ENCODE measurements around the gene LPP.

DNA sequence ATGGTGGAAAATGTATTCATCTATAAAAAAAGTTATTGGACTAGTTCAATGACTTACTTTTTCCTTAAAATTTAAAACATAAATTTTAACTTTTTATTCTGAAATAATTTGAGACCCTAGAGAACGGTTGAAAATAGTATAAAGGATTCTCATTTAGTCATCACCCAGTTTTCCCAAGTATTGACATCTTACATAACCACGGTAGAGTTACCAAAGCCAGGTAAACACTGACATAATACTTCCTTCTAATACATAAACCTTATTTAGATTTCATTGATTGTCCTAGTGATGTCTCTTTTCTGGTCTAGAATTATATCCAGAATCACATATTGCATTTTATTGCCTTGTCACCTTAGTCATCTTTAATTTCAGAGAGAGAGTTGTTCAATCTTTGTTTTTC is 319.1 kb downstream of the LPP start:
- TF ChIP-seq, protein P1, sequence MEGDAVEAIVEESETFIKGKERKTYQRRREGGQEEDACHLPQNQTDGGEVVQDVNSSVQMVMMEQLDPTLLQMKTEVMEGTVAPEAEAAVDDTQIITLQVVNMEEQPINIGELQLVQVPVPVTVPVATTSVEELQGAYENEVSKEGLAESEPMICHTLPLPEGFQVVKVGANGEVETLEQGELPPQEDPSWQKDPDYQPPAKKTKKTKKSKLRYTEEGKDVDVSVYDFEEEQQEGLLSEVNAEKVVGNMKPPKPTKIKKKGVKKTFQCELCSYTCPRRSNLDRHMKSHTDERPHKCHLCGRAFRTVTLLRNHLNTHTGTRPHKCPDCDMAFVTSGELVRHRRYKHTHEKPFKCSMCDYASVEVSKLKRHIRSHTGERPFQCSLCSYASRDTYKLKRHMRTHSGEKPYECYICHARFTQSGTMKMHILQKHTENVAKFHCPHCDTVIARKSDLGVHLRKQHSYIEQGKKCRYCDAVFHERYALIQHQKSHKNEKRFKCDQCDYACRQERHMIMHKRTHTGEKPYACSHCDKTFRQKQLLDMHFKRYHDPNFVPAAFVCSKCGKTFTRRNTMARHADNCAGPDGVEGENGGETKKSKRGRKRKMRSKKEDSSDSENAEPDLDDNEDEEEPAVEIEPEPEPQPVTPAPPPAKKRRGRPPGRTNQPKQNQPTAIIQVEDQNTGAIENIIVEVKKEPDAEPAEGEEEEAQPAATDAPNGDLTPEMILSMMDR (IDR thresholded peaks at IDR 0.05; ENCODE audit: insufficient read depth, low read length): no peak
- TF ChIP-seq POLR2AphosphoS5 (IDR thresholded peaks at IDR 0.05; ENCODE audit: low read depth) (no peak), GABPA (IDR thresholded peaks at IDR 0.05; ENCODE audit: low read depth) (no peak), SPI1 (IDR thresholded peaks at IDR 0.05; ENCODE audit: borderline replicate concordance, low read depth) (no peak)
- TF ChIP-seq, protein P2, sequence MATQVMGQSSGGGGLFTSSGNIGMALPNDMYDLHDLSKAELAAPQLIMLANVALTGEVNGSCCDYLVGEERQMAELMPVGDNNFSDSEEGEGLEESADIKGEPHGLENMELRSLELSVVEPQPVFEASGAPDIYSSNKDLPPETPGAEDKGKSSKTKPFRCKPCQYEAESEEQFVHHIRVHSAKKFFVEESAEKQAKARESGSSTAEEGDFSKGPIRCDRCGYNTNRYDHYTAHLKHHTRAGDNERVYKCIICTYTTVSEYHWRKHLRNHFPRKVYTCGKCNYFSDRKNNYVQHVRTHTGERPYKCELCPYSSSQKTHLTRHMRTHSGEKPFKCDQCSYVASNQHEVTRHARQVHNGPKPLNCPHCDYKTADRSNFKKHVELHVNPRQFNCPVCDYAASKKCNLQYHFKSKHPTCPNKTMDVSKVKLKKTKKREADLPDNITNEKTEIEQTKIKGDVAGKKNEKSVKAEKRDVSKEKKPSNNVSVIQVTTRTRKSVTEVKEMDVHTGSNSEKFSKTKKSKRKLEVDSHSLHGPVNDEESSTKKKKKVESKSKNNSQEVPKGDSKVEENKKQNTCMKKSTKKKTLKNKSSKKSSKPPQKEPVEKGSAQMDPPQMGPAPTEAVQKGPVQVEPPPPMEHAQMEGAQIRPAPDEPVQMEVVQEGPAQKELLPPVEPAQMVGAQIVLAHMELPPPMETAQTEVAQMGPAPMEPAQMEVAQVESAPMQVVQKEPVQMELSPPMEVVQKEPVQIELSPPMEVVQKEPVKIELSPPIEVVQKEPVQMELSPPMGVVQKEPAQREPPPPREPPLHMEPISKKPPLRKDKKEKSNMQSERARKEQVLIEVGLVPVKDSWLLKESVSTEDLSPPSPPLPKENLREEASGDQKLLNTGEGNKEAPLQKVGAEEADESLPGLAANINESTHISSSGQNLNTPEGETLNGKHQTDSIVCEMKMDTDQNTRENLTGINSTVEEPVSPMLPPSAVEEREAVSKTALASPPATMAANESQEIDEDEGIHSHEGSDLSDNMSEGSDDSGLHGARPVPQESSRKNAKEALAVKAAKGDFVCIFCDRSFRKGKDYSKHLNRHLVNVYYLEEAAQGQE (IDR thresholded peaks at IDR 0.05; ENCODE audit: insufficient replicate concordance, low read depth): no peak
